ENCODE results near the gene MOB3C.

DNA sequence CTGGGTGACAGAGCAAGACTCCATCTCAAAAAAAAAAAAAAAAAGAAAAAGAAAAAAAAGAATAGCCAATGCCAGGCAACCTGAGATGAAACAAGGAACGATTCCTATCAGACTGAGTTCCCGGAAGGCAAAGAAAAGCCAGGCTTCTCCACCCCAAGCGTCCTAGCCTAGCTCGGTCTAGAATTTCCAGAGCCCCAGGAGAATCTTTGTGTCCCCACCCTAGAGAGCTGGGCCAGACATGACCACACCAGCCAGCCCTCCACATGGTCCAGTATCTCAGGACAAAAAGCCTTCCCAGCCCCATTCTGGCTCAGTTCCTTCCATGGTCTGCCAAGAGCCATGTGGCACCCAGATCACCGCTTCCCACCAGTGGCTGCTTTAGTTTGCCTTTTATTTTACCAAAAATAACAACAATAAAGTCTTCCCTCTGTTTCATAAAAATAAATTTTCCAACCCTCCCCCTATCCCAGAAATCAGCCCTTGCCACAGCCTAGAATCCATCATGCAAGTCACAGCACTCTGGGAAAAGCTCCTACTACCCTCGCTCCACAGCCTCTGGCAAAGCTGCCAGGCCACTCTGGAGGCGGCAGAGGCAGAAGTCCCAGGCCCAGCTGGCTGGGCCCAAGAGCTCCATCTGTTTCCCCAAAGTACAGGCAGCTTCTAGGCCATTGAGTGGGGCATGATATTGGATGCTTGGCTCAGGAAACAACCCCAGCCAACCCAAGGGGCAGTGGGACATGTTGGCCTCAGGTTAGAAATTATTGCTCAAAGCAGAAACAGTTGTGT is 9.1 kb downstream of the MOB3C start:
- TF ChIP-seq, protein P1, sequence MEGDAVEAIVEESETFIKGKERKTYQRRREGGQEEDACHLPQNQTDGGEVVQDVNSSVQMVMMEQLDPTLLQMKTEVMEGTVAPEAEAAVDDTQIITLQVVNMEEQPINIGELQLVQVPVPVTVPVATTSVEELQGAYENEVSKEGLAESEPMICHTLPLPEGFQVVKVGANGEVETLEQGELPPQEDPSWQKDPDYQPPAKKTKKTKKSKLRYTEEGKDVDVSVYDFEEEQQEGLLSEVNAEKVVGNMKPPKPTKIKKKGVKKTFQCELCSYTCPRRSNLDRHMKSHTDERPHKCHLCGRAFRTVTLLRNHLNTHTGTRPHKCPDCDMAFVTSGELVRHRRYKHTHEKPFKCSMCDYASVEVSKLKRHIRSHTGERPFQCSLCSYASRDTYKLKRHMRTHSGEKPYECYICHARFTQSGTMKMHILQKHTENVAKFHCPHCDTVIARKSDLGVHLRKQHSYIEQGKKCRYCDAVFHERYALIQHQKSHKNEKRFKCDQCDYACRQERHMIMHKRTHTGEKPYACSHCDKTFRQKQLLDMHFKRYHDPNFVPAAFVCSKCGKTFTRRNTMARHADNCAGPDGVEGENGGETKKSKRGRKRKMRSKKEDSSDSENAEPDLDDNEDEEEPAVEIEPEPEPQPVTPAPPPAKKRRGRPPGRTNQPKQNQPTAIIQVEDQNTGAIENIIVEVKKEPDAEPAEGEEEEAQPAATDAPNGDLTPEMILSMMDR (IDR thresholded peaks at IDR 0.05; ENCODE audit: low read length): no peak
- TF ChIP-seq EZH2 (optimal IDR thresholded peaks at IDR 0.05; ENCODE audit: low read depth, low read length) (no peak), EZH2phosphoT487 (IDR thresholded peaks at IDR 0.05; ENCODE audit: low read length) (no peak)
